H4 (cell line): ENCODE data around the gene RNASE11. TPM values are rescaled to one million over a fixed set of nuclear protein-coding genes. Genes with fewer than 3 reads are reported as not detected.
"Not testable (repeated sequence)": the region's sequence is repeated elsewhere in the genome, so short reads cannot be mapped to it uniquely, and the experiment has no call there.

Source experiments
- DNase-seq: peaks from one replicate; pipeline ENCODE4 v3.0.0-alpha.2; 2015; ENCODE audit warnings: low spot score
- total RNA-seq: library from RNA; depleted of rRNA; stranded (reverse); fragments of >200 nt; shearing (Covaris generic); gene quantifications from 2 replicates; pipeline ENCODE4 v1.2.3, GENCODE V29; 2014

Gene RNASE11
- total RNA-seq, 1 experiment from 2014 or later = not detected

DNA sequence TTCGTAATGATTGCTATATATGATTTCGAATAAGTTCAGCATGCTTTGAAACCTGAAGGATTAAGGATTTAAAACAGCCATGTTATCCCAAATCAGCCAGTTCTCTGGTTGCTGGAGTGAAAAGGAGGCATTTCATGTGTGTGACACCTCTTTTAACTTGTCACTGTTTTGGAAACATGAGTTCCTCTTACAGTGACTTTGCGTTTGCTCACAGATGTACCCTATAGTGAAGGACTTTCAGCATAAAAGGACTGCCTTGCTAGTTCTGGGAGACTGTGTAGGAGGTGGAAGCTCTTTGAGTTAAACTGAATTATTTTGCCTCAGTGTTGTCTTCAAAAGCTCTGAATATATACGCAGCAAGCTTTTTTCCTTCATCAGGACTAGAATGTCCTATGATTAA is 7.6 kb downstream of the RNASE11 start:
- DNase-seq = no peak

DNA sequence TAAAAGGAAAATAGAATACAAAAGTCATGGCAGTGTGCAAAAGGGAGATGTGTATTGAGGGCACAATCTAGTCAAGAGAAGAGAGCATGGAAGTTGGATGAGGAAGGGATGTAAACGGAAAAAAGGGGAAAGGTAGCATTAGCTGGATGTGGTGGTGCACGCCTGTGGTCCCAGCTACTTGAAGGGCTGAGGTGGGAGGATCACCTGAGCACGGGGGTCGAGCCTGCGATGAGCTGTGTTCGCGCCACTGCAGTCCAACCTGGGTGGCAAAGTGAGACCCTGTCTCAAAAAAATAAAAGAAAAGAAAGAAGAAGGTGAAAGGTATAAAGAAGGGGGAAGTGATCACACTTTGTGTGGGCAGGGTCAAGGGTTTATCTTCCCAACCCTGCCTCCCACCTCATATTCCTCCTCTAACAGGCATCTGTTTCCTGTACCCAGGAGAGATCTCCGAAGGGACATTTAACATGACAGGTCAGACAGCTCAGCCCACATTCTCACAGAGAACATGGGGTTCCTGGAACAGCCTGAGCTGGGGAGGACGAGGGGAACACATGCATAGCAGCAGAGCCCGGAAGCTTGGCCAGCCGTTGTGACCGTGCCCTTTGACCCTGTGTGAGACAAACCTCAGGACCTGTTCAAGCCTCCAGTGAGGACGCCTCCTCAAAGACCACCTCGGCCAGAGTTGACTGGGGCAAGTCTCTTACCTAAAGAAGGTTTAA is 8.9 kb downstream of the RNASE11 start:
- no peak for DNase-seq

GRCh38 chr14:20578325-20578724 is 9.5 kb downstream of the RNASE11 start:
- DNase-seq = no peak

- DNase-seq = not testable (repeated sequence)
Observed at GRCh38 chr14:20572382-20572990, 15.3 kb downstream of the RNASE11 start.

GRCh38 chr14:20570720-20571119 is 17.1 kb downstream of the RNASE11 start:
- not testable (repeated sequence) for DNase-seq

DNA sequence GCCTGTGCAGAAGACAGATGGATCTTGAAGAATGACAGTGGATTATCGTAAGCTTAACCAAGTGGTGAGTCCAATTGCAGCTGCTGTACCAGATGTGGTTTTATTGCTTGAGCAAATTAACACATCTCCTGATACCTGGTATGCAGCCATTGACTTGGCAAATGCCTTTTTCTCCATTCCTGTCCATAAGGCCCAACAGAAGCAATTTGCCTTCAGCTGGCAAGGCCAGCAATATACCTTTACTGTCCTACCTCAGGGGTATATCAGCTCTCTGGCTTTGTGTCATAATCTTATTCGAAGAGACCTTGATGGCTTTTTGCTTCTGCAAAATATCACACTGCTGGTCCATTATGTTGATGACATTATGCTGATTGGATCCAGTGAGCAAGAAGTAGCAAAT is 17.9 kb downstream of the RNASE11 start:
- not testable (repeated sequence) for DNase-seq

- no peak for DNase-seq
Observed at GRCh38 chr14:20569066-20569465, 18.7 kb downstream of the RNASE11 start.

DNA sequence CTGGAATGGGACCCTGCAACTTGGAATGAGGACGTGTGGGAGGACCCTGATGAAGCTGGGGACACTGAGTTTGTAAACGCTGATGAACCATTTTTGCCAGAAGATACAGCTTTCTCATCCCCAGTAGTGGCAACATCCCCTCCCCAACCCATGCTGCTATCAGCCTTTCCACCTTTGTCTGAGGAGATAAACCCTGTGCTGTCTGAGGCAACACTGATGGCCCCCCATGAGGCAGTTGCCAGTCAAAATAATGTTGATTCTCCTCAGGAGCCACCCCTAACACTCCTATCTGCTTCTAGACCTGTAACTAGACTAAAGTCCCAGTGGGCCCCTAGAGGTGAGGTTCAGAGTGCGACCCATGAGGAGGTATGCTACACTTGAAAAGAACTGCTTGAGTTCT is 19.4 kb downstream of the RNASE11 start:
- no peak for DNase-seq

- not testable (repeated sequence) for DNase-seq
Observed at GRCh38 chr14:20567199-20567598, 20.6 kb downstream of the RNASE11 start.

GRCh38 chr14:20564501-20564997 is 23.3 kb downstream of the RNASE11 start:
- DNase-seq = no peak

DNA sequence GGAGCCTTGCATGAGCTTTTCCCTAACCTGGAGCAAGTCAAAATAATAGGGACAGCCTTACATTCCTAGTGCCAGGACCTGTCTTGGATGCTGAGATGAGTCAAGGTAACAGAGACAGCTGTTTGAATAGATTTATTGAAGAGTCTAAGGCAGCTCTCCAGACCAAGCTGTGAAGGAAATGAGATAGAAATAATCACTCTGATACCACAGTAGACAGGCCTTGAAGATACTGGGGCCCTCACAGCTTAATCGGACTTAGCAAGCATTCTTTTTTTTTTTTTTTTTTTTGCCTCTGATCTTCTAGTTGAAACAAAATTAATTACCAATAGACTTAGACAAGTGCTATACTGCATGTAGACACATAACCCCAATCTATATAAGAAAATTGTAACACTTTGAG is 23.8 kb downstream of the RNASE11 start:
- DNase-seq = no peak

- DNase-seq = no peak
Observed at GRCh38 chr14:20560961-20561360, 26.8 kb downstream of the RNASE11 start, which contains the start of gene RNASE9. TSS of gene RNASE9 (minus strand) at chr14:20561047.

GRCh38 chr14:20559461-20559904 is 28.3 kb downstream of the RNASE11 start:
- no peak for DNase-seq

GRCh38 chr14:20557212-20557542 is 30.6 kb downstream of the RNASE11 start:
- DNase-seq = no peak

DNA sequence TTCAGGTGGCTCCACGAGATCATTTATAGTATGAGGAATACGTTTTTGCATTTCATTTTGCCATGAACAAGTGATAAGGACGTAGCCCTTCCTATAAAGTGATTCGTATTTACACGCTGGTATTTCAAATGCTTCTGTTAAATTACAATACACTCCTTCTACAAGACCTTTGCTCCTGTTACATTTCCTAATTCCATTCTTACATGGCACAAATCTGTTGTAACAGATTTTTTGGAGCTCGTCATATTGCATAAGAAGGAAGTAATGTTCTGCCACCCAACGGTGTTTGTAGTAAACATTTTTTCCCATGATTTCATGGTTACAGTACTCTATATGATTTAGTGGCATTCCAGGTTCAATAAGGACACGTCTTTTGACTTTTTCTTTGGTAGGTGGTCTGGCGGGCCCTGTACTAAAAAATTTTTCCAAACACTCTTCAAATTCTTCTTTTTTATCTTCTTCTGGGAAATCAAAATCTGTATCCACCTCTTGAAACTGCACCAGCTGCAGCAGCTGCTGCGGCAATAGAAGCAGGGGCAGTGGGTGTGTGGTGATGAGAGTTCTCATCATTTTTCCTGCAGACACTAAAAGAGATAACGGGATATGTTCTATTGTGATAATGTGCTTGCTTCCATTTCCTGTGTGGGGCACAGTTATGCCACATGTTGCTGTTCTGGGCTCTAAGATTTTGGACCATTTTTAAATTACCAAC is 31.1 kb downstream of the RNASE11 start:
- DNase-seq = no peak

DNA sequence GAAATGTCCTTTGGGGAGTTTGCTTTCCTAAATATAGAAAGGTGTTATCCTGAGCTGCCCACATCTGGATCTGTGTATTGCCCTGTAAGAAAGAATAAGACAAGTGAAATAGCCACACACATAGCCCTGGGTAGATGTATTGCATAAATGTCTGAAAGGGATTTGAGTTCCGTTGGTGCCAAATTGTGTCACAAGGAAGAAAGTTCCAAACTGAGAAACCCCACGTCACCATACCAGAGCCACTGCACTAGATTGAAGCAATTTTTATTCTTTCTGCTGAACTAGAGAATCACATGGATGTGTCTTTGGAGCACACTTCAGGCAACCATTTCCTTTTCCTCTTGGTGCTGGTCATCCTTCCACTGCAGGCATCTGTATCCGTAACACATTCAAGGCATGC is 32.0 kb downstream of the RNASE11 start:
- no peak for DNase-seq

- DNase-seq = no peak
Observed at GRCh38 chr14:20553024-20553423, 34.8 kb downstream of the RNASE11 start.

GRCh38 chr14:20551606-20552005 is 36.2 kb downstream of the RNASE11 start:
- no peak for DNase-seq

GRCh38 chr14:20550926-20551325 is 36.9 kb downstream of the RNASE11 start:
- no peak for DNase-seq

GRCh38 chr14:20548414-20549158 is 39.2 kb downstream of the RNASE11 start:
- DNase-seq = no peak

DNA sequence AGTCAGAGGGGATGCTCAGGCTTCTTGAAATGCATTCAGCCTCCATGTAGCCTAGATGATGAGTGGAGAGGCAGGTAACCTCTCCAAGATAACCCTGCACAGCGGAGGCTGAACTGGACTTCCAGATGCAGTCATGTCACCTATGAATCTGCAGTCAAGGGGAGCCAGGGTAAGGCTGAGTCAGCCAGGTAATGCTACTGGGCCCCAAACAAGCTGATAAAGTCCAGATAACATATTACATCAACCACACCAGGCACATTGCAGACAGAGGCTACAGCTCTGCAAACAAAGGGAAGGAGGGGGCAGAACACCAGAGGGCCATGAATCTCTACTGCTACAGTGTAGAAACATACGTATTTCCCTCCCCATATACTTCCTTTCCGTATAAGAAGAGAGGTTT is 40.9 kb downstream of the RNASE11 start:
- DNase-seq = no peak

DNA sequence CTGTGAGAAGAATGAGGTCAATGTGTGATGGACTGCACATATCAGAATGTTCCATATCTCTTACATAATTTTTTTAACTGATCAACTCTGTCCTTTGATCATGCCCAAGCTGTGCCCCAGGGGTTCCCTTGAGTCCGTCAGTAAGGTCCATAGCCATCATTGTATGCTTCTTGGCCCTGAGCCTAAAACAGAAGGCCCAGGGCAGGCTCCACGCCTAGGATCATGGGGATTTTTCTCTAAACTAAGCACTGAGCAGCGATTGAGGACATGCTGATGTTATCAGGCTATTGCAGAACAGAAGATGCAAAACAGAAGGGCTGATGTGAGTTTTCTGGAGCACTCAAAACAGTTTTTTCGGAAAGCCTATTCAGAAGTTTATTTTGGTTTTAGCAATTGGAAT is 47.9 kb downstream of the RNASE11 start:
- DNase-seq = no peak
